NT2/D1 (cell line): ENCODE data around the gene RIN1.

Source experiments
- SUZ12 ChIP-seq: IDR thresholded peaks from 2 replicates; pipeline ENCODE4 v1.6.1; 2011; ENCODE audit not compliant: insufficient read length, insufficient read depth; ENCODE audit errors: extremely low read depth
- YY1 ChIP-seq: IDR thresholded peaks from 2 replicates; pipeline ENCODE4 v1.6.1; 2011; ENCODE audit not compliant: insufficient read length, insufficient read depth
- ZNF274 ChIP-seq: IDR thresholded peaks from 2 replicates; pipeline ENCODE4 v1.6.1; 2011; ENCODE audit warnings: mild to moderate bottlenecking, low read depth, low read length

- TF ChIP-seq SUZ12 (no peak), YY1 (no peak), ZNF274 (no peak)
Measured at GRCh38 chr11:66313321-66314185, 22.7 kb downstream of the RIN1 start.
